ENCODE measurements around the gene DCX.

Gene DCX

DNA sequence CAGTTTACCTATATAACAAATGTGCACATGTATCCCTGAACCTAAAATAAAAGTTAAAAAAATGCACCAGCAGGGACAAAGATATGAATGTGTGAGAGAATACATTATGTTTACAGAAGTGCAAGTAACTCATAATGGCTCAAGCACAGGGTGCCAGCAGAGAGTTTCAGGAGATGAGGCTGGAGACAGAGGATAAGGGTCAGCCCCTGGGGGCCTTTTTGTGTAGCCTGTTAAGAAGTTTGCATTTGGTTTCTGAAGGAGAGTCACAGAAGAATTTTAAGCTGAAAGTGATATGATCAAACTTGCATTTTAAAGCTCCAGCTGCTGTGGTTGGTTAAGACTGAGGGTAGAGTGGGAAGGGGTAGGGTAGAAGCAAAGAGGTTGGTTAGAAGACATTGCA is 93.1 kb downstream of the DCX start:
- H3K36me3 ChIP-seq (ENCODE audit: insufficient read depth): no peaks in the 10 kb centered on the region
- H3K4me2 ChIP-seq: no peak overlapping the region
- H4K20me1 ChIP-seq (ENCODE audit: insufficient read depth): no peaks in the 10 kb centered on the region
- H3K27ac ChIP-seq: no peak overlapping the region
- no peak overlapping the region for H3K4me3 ChIP-seq (IDR thresholded peaks at IDR 0.05; ENCODE audit: insufficient read depth, low read depth, low read length)
- no peaks in the 10 kb centered on the region for H3K79me2 ChIP-seq (ENCODE audit: insufficient read depth, low read depth)
- no peak overlapping the region for H2AFZ ChIP-seq (ENCODE audit: low read depth)
- no peaks in the 10 kb centered on the region for H3K27me3 ChIP-seq (ENCODE audit: insufficient read depth, low read depth)
- TF ChIP-seq, protein P1, sequence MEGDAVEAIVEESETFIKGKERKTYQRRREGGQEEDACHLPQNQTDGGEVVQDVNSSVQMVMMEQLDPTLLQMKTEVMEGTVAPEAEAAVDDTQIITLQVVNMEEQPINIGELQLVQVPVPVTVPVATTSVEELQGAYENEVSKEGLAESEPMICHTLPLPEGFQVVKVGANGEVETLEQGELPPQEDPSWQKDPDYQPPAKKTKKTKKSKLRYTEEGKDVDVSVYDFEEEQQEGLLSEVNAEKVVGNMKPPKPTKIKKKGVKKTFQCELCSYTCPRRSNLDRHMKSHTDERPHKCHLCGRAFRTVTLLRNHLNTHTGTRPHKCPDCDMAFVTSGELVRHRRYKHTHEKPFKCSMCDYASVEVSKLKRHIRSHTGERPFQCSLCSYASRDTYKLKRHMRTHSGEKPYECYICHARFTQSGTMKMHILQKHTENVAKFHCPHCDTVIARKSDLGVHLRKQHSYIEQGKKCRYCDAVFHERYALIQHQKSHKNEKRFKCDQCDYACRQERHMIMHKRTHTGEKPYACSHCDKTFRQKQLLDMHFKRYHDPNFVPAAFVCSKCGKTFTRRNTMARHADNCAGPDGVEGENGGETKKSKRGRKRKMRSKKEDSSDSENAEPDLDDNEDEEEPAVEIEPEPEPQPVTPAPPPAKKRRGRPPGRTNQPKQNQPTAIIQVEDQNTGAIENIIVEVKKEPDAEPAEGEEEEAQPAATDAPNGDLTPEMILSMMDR (conservative IDR thresholded peaks at IDR 0.05; ENCODE audit: low read depth, low read length): no peak
- H3K9ac ChIP-seq: no peak overlapping the region
- H3K4me1 ChIP-seq (ENCODE audit: low read depth, poor library complexity, severe bottlenecking): no peaks in the 10 kb centered on the region

DNA sequence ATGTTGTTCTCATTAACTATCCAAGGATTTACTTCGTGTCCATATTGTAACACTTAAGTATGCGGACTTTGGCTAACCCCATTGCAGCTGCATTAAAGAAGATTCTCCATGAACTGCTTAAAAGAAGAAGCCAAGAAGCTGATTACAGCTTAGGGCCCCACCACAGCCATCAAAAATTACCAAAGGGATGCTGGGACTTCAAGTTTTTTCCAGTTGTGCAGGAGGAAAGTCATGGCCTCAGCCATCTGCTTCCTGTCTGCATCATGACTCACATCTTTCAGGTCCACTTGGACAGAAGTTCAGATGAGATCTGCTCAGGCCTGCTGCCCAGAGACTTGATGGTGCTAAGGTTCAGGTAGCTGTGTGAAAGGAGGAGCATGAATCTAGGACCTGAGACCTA is 102.9 kb downstream of the DCX start:
- H3K79me2 ChIP-seq (ENCODE audit: insufficient read depth, low read depth): no peaks in the 10 kb centered on the region
- no peaks in the 10 kb centered on the region for H3K36me3 ChIP-seq (ENCODE audit: insufficient read depth)
- no peak overlapping the region for H3K9ac ChIP-seq
- H3K4me2 ChIP-seq: no peak overlapping the region
- no peak overlapping the region for H3K27ac ChIP-seq
- no peak overlapping the region for H2AFZ ChIP-seq (ENCODE audit: low read depth)
- TF ChIP-seq, protein P1 (conservative IDR thresholded peaks at IDR 0.05; ENCODE audit: low read depth, low read length): no peak
- no peaks in the 10 kb centered on the region for H3K27me3 ChIP-seq (ENCODE audit: insufficient read depth, low read depth)
- H3K4me3 ChIP-seq (IDR thresholded peaks at IDR 0.05; ENCODE audit: insufficient read depth, low read depth, low read length): no peak overlapping the region
- H4K20me1 ChIP-seq (ENCODE audit: insufficient read depth): no peaks in the 10 kb centered on the region
- no peaks in the 10 kb centered on the region for H3K4me1 ChIP-seq (ENCODE audit: low read depth, poor library complexity, severe bottlenecking)

DNA sequence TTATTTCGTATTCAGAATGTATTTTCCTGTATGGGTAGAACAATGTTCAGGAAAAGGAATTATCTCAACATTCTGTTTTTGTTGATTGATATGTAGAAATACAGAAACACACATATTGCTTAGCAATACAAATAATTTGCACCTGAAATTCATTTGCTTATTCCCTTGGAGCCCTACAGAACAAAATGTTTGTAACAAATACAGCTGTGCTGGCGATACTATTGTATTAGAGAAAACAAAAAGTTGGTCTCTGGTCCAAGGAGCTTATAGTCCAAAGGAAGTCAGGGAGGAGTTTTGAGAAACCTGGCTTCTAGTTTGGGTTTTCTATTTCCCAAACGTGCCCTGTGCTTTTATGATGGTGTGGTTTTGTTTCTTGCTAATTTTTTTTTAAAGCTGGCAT is 104.0 kb downstream of the DCX start:
- Histone ChIP-seq H3K4me3 (IDR thresholded peaks at IDR 0.05; ENCODE audit: insufficient read depth, low read depth, low read length) (no peak overlapping the region), H3K27ac (no peak overlapping the region), H3K4me1 (ENCODE audit: low read depth, poor library complexity, severe bottlenecking) (no peaks in the 10 kb centered on the region), H3K4me2 (no peak overlapping the region), H4K20me1 (ENCODE audit: insufficient read depth) (no peaks in the 10 kb centered on the region), H3K9ac (no peak overlapping the region), H2AFZ (ENCODE audit: low read depth) (no peak overlapping the region), H3K27me3 (ENCODE audit: insufficient read depth, low read depth) (no peaks in the 10 kb centered on the region), H3K36me3 (ENCODE audit: insufficient read depth) (no peaks in the 10 kb centered on the region), H3K79me2 (ENCODE audit: insufficient read depth, low read depth) (no peaks in the 10 kb centered on the region)
- TF ChIP-seq, protein P1 (conservative IDR thresholded peaks at IDR 0.05; ENCODE audit: low read depth, low read length): no peak

DNA sequence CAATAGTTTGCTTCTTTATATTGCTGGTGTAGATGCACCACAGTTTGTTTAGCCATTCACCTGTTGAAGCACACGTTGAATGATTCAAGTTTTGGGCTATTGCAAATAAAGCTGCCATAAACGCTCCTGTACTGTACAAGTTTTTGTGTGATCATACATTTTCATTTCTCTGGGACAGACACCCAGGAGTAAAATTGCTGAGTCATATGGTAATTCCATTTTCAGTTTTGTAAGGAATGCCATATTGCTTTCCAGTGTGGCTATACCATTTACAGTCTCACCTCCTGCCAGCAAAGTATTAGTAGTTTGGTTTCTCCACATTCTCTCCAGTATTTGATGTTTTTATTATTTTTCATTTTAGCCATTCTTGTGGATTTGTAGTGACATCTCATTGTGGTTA is 109.7 kb downstream of the DCX start:
- no peaks in the 10 kb centered on the region for H3K27me3 ChIP-seq (ENCODE audit: insufficient read depth, low read depth)
- H3K79me2 ChIP-seq (ENCODE audit: insufficient read depth, low read depth): no peaks in the 10 kb centered on the region

More for the DNA sequence above, 109.7 kb downstream of the DCX start:
- no peak overlapping the region for H3K4me2 ChIP-seq
- no peaks in the 10 kb centered on the region for H3K36me3 ChIP-seq (ENCODE audit: insufficient read depth)
- TF ChIP-seq, protein P1 (conservative IDR thresholded peaks at IDR 0.05; ENCODE audit: low read depth, low read length): no peak
- H3K27ac ChIP-seq: no peak overlapping the region
- no peaks in the 10 kb centered on the region for H4K20me1 ChIP-seq (ENCODE audit: insufficient read depth)
- H3K4me3 ChIP-seq (IDR thresholded peaks at IDR 0.05; ENCODE audit: insufficient read depth, low read depth, low read length): no peak overlapping the region
- H3K4me1 ChIP-seq (ENCODE audit: low read depth, poor library complexity, severe bottlenecking): no peaks in the 10 kb centered on the region
- no peak overlapping the region for H2AFZ ChIP-seq (ENCODE audit: low read depth)
- H3K9ac ChIP-seq: no peak overlapping the region

Measured in KMS-11 (cell line).